CD4-positive, alpha-beta T cell (primary cell): ENCODE data around the gene CLCF1. TPM values are rescaled to one million over a fixed set of nuclear protein-coding genes. Genes with fewer than 3 reads are reported as not detected.

ENCODE experiments used
- ATAC-seq: fragments of 200-7000 bp; cut with Tn5 transposase; one replicate; pipeline ENCODE4 v1.10.0; 2022; ENCODE audit warnings: mild to moderate bottlenecking; ENCODE audit not compliant: poor library complexity
- CTCF ChIA-PET: fragments of 350-600 bp; sonication (Branson Sonifier 250); formaldehyde crosslinking; loops from one replicate; lab custom pipeline; 2021; ENCODE audit warnings: antibody characterized with exemption, inconsistent platforms; lab: Charles Lee
- POLR2A ChIA-PET: fragments of 350-600 bp; sonication (Branson Sonifier 250); formaldehyde crosslinking; loops from one replicate; lab custom pipeline; 2021; ENCODE audit warnings: antibody characterized with exemption, inconsistent platforms; lab: Charles Lee
- DNase-seq, 14 experiments: peaks; one replicate each; pipeline ENCODE4 v3.0.0-alpha.2; 2013 to 2020; ENCODE audit warnings: mixed read lengths in 2 of 14
- H3K27ac ChIP-seq, 2 donors: one replicate each; pipeline versions ENCODE4 v1.5.1 to v1.7.0; 2013; ENCODE audit warnings: low read length in 2 of 2, low read depth in 1 of 2, mild to moderate bottlenecking in 1 of 2
- H3K27me3 ChIP-seq, 2 experiments: 1 replicate in 1 of 2; 2 replicates in 1 of 2; pipeline versions ENCODE4 v1.6.1 to v1.7.0; 2013; ENCODE audit warnings: low read length in 2 of 2, control low read depth in 1 of 2, mild to moderate bottlenecking in 1 of 2, moderate library complexity in 1 of 2; ENCODE audit not compliant: insufficient read depth in 2 of 2, control insufficient read depth in 1 of 2
- H3K36me3 ChIP-seq: one replicate; pipeline ENCODE4 v1.6.1; 2013; ENCODE audit warnings: low read length, control low read depth; ENCODE audit not compliant: insufficient read depth
- H3K4me1 ChIP-seq: one replicate; pipeline ENCODE4 v1.6.1; 2013; ENCODE audit warnings: low read length, control low read depth; ENCODE audit not compliant: insufficient read depth
- H3K4me3 ChIP-seq: one replicate; pipeline ENCODE4 v1.5.1; 2013; ENCODE audit warnings: mild to moderate bottlenecking, low read length, moderate library complexity
- H3K9me3 ChIP-seq, 2 experiments: 1 replicate in 1 of 2; 2 replicates in 1 of 2; pipeline versions ENCODE4 v1.6.1 to v1.7.0; 2013; ENCODE audit warnings: low read length in 2 of 2, mild to moderate bottlenecking in 2 of 2, control low read depth in 1 of 2, moderate library complexity in 1 of 2; ENCODE audit not compliant: control insufficient read depth in 1 of 2, insufficient read depth in 1 of 2
- H3K27ac Mint-ChIP-seq: one replicate; pipeline ENCODE4 v1.8.0; 2020; ENCODE audit warnings: mixed read lengths
- H3K27me3 Mint-ChIP-seq: one replicate; pipeline ENCODE4 v1.8.0; 2021; ENCODE audit warnings: mixed read lengths
- H3K36me3 Mint-ChIP-seq: one replicate; pipeline ENCODE4 v1.8.0; 2021; ENCODE audit warnings: low read depth, mixed read lengths
- H3K4me1 Mint-ChIP-seq: one replicate; pipeline ENCODE4 v1.8.0; 2021; ENCODE audit warnings: low read depth, mixed read lengths
- H3K4me3 Mint-ChIP-seq: one replicate; pipeline ENCODE4 v1.8.0; 2020; ENCODE audit warnings: mild to moderate bottlenecking, mixed read lengths
- H3K9me3 Mint-ChIP-seq: one replicate; pipeline ENCODE4 v1.8.0; 2020; ENCODE audit warnings: mixed read lengths
- intact Hi-C, 2 experiments: fragments of 100-400 bp; cut with DNase I in 1 of 2; cut with micrococcal nuclease in 1 of 2; formaldehyde crosslinking; loops; one replicate each; pipeline versions ENCODE4 v1.15.1 to v1.9.0; 2023 to 2025; cut with DNase I, micrococcal nuclease
- total RNA-seq, 174 experiments: library from RNA in 2 of 174; stranded (reverse) in 2 of 174; gene quantifications; one replicate each; pipeline ENCODE4 v1.2.3 and lab custom pipeline; 2021 to 2026
- TF ChIP-seq, protein P1 (sequence below): fragments of 200-600 bp; IDR thresholded peaks from one replicate; pipeline ENCODE4 v1.8.0; 2022; ENCODE audit warnings: antibody characterized with exemption, mild to moderate bottlenecking

The CLCF1 gene
- total RNA-seq, 2 experiments from 2014 or later: 6.0 to 6.9 TPM

DNA sequence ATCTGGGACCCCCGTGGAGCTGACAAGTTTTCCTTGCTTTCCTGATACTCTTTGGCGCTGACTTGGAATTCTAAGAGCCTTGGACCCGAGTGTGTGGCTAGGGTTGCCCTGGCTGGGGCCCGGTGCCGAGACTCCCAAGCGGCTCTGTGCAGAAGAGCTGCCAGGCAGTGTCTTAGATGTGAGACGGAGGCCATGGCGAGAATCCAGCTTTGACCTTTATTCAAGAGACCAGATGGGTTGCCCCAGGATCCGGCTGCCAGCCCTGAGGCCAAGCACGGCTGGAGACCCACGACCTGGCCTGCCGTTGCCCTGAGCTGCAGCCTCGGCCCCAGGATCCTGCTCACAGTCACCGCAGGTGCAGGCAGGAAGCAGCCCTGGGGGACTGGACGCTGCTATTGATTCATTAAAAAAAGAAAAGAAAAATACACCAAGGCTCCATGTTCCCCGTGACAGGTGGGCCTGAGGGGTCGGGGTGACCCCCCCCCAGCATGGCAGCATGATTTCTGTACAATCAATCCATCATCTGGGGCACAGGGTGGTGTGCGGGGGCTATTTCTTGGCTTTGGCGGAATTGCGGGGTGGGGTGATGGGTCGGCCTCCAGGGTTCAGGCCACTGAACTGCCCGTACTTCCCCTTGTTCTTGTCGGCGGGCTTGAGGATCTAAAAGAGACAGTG is 24.7 kb upstream of the CLCF1 start:
- H3K27me3 Mint-ChIP-seq: no peaks in the 10 kb centered on the region
- peak overlapping the region; percentile 60 to 61 for H3K27ac ChIP-seq
- CTCF ChIA-PET: interaction anchor here (0.7 kb wide), 1 partner anchor 67 kb away, joined by 3 read pairs; no protein-coding TSS in a partner anchor

DNA sequence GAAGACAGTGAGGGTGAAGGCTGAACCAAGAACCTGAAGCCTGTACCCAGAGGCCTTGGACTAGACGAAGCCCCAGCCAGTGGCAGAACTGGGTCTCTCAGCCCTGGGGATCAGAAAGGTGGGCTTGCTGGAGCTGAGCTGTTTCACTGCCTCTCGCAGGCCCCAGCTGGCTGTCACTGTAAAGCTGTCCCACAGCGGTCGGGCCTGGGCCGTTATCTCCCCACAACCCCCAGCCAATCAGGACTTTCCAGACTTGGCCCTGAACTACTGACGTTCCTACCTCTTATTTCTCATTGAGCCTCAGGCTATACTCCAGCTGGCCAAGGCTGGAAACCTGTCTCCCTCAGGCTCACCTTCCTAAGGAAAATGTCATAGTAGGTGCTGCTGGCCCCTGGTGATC is 24.1 kb upstream of the CLCF1 start:
- H3K4me1 Mint-ChIP-seq: peaks cover 42% of the 10 kb centered on the region
- TF ChIP-seq, protein P1, sequence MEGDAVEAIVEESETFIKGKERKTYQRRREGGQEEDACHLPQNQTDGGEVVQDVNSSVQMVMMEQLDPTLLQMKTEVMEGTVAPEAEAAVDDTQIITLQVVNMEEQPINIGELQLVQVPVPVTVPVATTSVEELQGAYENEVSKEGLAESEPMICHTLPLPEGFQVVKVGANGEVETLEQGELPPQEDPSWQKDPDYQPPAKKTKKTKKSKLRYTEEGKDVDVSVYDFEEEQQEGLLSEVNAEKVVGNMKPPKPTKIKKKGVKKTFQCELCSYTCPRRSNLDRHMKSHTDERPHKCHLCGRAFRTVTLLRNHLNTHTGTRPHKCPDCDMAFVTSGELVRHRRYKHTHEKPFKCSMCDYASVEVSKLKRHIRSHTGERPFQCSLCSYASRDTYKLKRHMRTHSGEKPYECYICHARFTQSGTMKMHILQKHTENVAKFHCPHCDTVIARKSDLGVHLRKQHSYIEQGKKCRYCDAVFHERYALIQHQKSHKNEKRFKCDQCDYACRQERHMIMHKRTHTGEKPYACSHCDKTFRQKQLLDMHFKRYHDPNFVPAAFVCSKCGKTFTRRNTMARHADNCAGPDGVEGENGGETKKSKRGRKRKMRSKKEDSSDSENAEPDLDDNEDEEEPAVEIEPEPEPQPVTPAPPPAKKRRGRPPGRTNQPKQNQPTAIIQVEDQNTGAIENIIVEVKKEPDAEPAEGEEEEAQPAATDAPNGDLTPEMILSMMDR: no peak

More for the DNA sequence above, 24.7 kb upstream of the CLCF1 start:
- intact Hi-C loops: loop anchor here in 1 of 2 experiments (10.0 kb wide), 1 partner anchor 207 kb away; the partner anchor contains the start of gene NDUFV1
- Histone ChIP-seq H3K4me1 (peaks cover 74% of the 10 kb centered on the region), H3K36me3 (peaks cover 57% of the 10 kb centered on the region), H3K9me3 (peaks cover 0 to 5% of the 10 kb centered on the region in 2 experiments), H3K4me3 (no peak overlapping the region), H3K27me3 (peaks cover 0 to 3% of the 10 kb centered on the region in 2 experiments)
- POLR2A ChIA-PET: interaction anchor here (2.2 to 3.1 kb wide), 2 partner anchors 11 to 39 kb away, joined by 13 to 22 read pairs; partner anchors contain the start of gene PTPRCAP
- Mint-ChIP-seq H3K4me1 (peaks cover 39% of the 10 kb centered on the region), H3K4me3 (peak overlapping the region; percentile 60), H3K27ac (peak overlapping the region; percentile 84), H3K36me3 (peaks cover 35% of the 10 kb centered on the region), H3K9me3 (no peaks in the 10 kb centered on the region)
- ATAC-seq: no peak
- TF ChIP-seq, protein P1: no peak
- DNase-seq: no peak

DNA sequence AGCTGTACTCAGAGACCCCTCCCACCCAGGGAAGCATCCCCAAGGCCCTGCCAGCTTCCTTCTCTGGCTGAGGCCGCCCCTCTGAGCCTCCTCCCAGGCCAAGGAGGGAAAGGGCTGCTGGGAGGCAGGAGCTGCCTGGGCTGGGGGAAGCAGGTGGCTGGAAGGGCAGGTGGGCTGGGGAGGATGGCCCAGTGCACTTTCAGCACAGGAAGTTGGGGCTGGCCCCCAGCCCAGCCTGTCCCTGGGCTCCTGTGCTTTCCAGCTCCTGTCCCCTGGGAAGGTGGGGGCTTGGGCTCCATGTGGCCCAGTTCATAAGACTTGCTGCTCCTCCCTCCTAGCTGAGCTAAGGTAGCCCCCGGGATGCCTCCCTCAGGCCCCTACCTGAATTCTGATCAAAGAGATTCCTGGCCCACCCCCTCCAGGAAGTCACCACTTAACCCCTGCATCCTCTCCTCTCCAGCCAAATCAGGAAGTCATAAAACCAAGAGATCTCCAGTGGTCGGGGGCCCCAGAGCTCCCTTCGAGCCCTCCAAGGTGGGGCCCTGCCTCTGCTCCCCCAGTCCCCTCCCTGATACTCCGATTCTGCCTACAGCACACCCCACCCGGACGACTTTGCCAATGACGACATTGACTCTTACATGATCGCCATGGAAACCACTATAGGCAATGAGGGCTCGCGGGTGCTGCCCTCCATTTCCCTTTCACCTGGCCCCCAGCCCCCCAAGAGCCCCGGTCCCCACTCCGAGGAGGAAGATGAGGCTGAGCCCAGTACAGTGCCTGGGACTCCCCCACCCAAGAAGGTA is 23.4 kb upstream of the CLCF1 start:
- peaks cover 0 to 5% of the 10 kb centered on the region in 2 experiments for H3K9me3 ChIP-seq
- peaks cover 57% of the 10 kb centered on the region for H3K36me3 ChIP-seq
- no peak overlapping the region for H3K4me3 ChIP-seq
- TF ChIP-seq, protein P1: no peak
- peak overlapping the region; percentile 84 for H3K4me3 Mint-ChIP-seq
- DNase-seq (peak in 2 of 14 experiments; percentile 54 to 66), ATAC-seq (no peak)
- peaks cover 69% of the 10 kb centered on the region for H3K4me1 ChIP-seq
- POLR2A ChIA-PET: interaction anchor here (0.8 to 3.1 kb wide), 9 partner anchors 12 to 86 kb away, joined by 3 to 22 read pairs (median 4); partner anchors contain the start of genes AIP, PTPRCAP and RPS6KB2
- H3K4me1 Mint-ChIP-seq: peaks cover 42% of the 10 kb centered on the region
- H3K27ac ChIP-seq: peak overlapping the region; percentile 55 to 61
- intact Hi-C loops: loop anchor here in 1 of 2 experiments (10.0 kb wide), 1 partner anchor 208 kb away; the partner anchor contains the start of gene NDUFV1
- H3K27ac Mint-ChIP-seq: peak overlapping the region; percentile 84
- no peaks in the 10 kb centered on the region for H3K9me3 Mint-ChIP-seq
- no peaks in the 10 kb centered on the region for H3K27me3 Mint-ChIP-seq
- peaks cover 35% of the 10 kb centered on the region for H3K36me3 Mint-ChIP-seq
- CTCF ChIA-PET: interaction anchor here (0.8 kb wide), 1 partner anchor 14 kb away, joined by 3 read pairs; no protein-coding TSS in a partner anchor
- H3K27me3 ChIP-seq: peaks cover 0 to 3% of the 10 kb centered on the region in 2 experiments

More for the DNA sequence above, 24.1 kb upstream of the CLCF1 start:
- Histone ChIP-seq H3K36me3 (peaks cover 57% of the 10 kb centered on the region), H3K27ac (peak overlapping the region; percentile 55 to 61), H3K4me1 (peaks cover 72% of the 10 kb centered on the region), H3K27me3 (peaks cover 0 to 3% of the 10 kb centered on the region in 2 experiments), H3K4me3 (no peak overlapping the region), H3K9me3 (peaks cover 0 to 5% of the 10 kb centered on the region in 2 experiments)
- H3K27me3 Mint-ChIP-seq: no peaks in the 10 kb centered on the region
- DNase-seq (no peak), ATAC-seq (no peak)
- ChIA-PET POLR2A (interaction anchor here (1.0 to 3.1 kb wide), 3 partner anchors 11 to 40 kb away, joined by 3 to 22 read pairs (median 13); partner anchors contain the start of gene PTPRCAP), CTCF (interaction anchor here (0.7 kb wide), 1 partner anchor 68 kb away, joined by 3 read pairs; no protein-coding TSS in a partner anchor)
- peak overlapping the region; percentile 60 for H3K4me3 Mint-ChIP-seq
- peak overlapping the region; percentile 84 for H3K27ac Mint-ChIP-seq
- peaks cover 35% of the 10 kb centered on the region for H3K36me3 Mint-ChIP-seq
- intact Hi-C loops: loop anchor here in 1 of 2 experiments (10.0 kb wide), 1 partner anchor 207 kb away; the partner anchor contains the start of gene NDUFV1
- H3K9me3 Mint-ChIP-seq: no peaks in the 10 kb centered on the region
